Neural progenitor cell (in vitro differentiated cells): ENCODE data around the gene NCBP3. TPM values are rescaled to one million over a fixed set of nuclear protein-coding genes. Genes with fewer than 3 reads are reported as not detected.

Experiments
- DNase-seq: peaks from one replicate; pipeline ENCODE4 v3.0.0-alpha.2; 2016; ENCODE audit warnings: low spot score
- H2AFZ ChIP-seq: fragments of 200-600 bp; sonication (generic); replicated peaks from 2 replicates; pipeline ENCODE4 v1.6.1; 2016; ENCODE audit warnings: antibody characterized with exemption
- H3F3A ChIP-seq: fragments of 200-600 bp; sonication (generic); 2 replicates; pipeline ENCODE4 v1.6.1; 2016; ENCODE audit warnings: antibody characterized with exemption, low read depth
- H3K27ac ChIP-seq: fragments of 200-600 bp; sonication (generic); 2 replicates; pipeline ENCODE4 v1.5.1; 2016; ENCODE audit warnings: mild to moderate bottlenecking
- H3K27me3 ChIP-seq: fragments of 200-600 bp; sonication (generic); 2 replicates; pipeline ENCODE4 v1.6.1; 2016; ENCODE audit warnings: mild to moderate bottlenecking, moderate library complexity
- H3K36me3 ChIP-seq: fragments of 200-600 bp; sonication (generic); 2 replicates; pipeline ENCODE4 v1.5.1; 2016
- H3K4me1 ChIP-seq: fragments of 200-600 bp; sonication (generic); 2 replicates; pipeline ENCODE4 v1.6.1; 2016; ENCODE audit warnings: mixed run types
- H3K4me2 ChIP-seq: fragments of 200-600 bp; sonication (generic); 2 replicates; pipeline ENCODE4 v1.6.1; 2016
- H3K4me3 ChIP-seq: fragments of 200-600 bp; sonication (generic); 2 replicates; pipeline ENCODE4 v1.5.1; 2016
- H3K79me2 ChIP-seq: fragments of 200-600 bp; sonication (generic); 2 replicates; pipeline ENCODE4 v1.6.1; 2016; ENCODE audit warnings: low read depth
- H3K9ac ChIP-seq: fragments of 200-600 bp; sonication (generic); 2 replicates; pipeline ENCODE4 v1.6.1; 2016
- H3K9me3 ChIP-seq: fragments of 200-600 bp; sonication (generic); 2 replicates; pipeline ENCODE4 v1.5.1; 2016; ENCODE audit warnings: low read depth
- H4K20me1 ChIP-seq: fragments of 200-600 bp; sonication (generic); 2 replicates; pipeline ENCODE4 v1.6.1; 2016; ENCODE audit warnings: low read depth
- H3K27ac Mint-ChIP-seq: 3 replicates; pipeline ENCODE4 v1.8.0; 2021; ENCODE audit warnings: mixed read lengths
- H3K27me3 Mint-ChIP-seq: 2 replicates; pipeline ENCODE4 v1.8.0; 2022; ENCODE audit warnings: low read depth, mild to moderate bottlenecking, inconsistent platforms, moderate library complexity, mixed read lengths; ENCODE audit not compliant: insufficient read depth
- H3K36me3 Mint-ChIP-seq: 3 replicates; pipeline ENCODE4 v1.8.0; 2021; ENCODE audit warnings: mixed read lengths
- H3K4me1 Mint-ChIP-seq: 3 replicates; pipeline ENCODE4 v1.8.0; 2021; ENCODE audit warnings: mixed read lengths
- H3K4me3 Mint-ChIP-seq: 3 replicates; pipeline ENCODE4 v1.8.0; 2021; ENCODE audit warnings: mild to moderate bottlenecking, moderate library complexity, mixed read lengths
- H3K9me3 Mint-ChIP-seq: 3 replicates; pipeline ENCODE4 v1.8.0; 2020; ENCODE audit warnings: mixed read lengths
- EZH2 ChIP-seq: fragments of 200-600 bp; sonication (generic); IDR thresholded peaks from 2 replicates; pipeline ENCODE4 v1.6.1; 2017; ENCODE audit warnings: antibody characterized with exemption, mild to moderate bottlenecking, moderate library complexity
- EZH2phosphoT487 ChIP-seq: fragments of 200-600 bp; sonication (generic); IDR thresholded peaks from 2 replicates; pipeline ENCODE4 v1.6.1; 2017; ENCODE audit warnings: antibody characterized with exemption
- total RNA-seq: library from RNA; depleted of rRNA; stranded (reverse); fragments of >200 nt; gene quantifications from 2 replicates; pipeline ENCODE4 v1.2.3, GENCODE V29; 2015; ENCODE audit warnings: low replicate concordance
- TF ChIP-seq, protein P1 (sequence below): fragments of 200-600 bp; sonication (generic); IDR thresholded peaks from 2 replicates; pipeline ENCODE4 v1.5.1; 2017; ENCODE audit warnings: antibody characterized with exemption, mild to moderate bottlenecking

Gene NCBP3
- total RNA-seq, 1 donor from 2014 or later = 55.7 TPM

DNA sequence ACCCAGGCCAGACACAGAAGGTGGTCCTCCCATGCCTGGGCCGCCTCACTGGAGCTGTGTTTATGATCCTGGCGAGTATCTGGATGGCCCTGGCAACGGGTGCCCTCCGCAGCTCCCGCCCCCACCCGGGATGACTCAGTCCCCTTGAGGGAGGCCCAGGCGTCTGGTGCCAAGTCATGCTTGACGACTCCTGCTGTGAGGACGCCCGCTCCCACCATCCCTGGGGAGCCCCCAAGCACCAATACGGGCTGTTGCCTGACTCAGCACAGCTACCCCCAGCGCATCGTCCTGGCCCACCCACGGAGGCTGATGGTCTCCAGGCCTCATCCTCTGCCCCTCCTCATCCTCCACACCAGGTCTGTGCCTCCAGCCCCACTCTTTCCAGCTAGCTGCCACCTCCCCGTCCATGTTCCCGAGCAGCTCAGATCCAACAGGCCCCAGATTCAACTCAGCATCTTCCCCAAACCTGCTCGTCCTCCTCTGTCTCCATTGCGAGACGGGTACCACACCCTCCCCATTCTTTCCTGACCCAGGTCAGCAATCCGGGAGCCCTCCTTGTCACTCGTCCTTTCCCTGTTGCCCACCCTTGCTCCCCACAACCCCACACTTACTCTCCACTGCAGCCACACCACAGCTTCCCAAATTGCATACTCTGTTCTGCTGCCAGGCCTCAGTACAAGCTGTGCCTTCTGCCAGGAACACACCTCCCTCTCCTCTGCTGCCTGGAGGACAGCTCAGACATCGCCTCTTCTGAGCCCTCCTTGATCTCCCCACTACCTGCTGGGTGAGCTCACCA is 44.2 kb upstream of the NCBP3 start:
- TF ChIP-seq EZH2phosphoT487 (no peak), EZH2 (no peak)
- TF ChIP-seq, protein P1, sequence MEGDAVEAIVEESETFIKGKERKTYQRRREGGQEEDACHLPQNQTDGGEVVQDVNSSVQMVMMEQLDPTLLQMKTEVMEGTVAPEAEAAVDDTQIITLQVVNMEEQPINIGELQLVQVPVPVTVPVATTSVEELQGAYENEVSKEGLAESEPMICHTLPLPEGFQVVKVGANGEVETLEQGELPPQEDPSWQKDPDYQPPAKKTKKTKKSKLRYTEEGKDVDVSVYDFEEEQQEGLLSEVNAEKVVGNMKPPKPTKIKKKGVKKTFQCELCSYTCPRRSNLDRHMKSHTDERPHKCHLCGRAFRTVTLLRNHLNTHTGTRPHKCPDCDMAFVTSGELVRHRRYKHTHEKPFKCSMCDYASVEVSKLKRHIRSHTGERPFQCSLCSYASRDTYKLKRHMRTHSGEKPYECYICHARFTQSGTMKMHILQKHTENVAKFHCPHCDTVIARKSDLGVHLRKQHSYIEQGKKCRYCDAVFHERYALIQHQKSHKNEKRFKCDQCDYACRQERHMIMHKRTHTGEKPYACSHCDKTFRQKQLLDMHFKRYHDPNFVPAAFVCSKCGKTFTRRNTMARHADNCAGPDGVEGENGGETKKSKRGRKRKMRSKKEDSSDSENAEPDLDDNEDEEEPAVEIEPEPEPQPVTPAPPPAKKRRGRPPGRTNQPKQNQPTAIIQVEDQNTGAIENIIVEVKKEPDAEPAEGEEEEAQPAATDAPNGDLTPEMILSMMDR = no peak
- no peak for DNase-seq
- Mint-ChIP-seq H3K36me3 (peaks cover 2% of the 10 kb centered on the region), H3K4me3 (peak overlapping the region; percentile 72), H3K27ac (no peak overlapping the region), H3K4me1 (peaks cover 42% of the 10 kb centered on the region), H3K27me3 (peaks cover 12% of the 10 kb centered on the region), H3K9me3 (no peaks in the 10 kb centered on the region)
- Histone ChIP-seq H3K36me3 (no peaks in the 10 kb centered on the region), H2AFZ (no peak overlapping the region), H3K27ac (no peak overlapping the region), H3K79me2 (no peaks in the 10 kb centered on the region), H3K4me2 (no peak overlapping the region), H3K9me3 (no peaks in the 10 kb centered on the region), H3K4me3 (no peak overlapping the region), H3K4me1 (peaks cover 20% of the 10 kb centered on the region), H3K9ac (no peak overlapping the region), H3K27me3 (peaks cover 14% of the 10 kb centered on the region), H3F3A (peaks cover 9% of the 10 kb centered on the region), H4K20me1 (peaks cover 20% of the 10 kb centered on the region)

DNA sequence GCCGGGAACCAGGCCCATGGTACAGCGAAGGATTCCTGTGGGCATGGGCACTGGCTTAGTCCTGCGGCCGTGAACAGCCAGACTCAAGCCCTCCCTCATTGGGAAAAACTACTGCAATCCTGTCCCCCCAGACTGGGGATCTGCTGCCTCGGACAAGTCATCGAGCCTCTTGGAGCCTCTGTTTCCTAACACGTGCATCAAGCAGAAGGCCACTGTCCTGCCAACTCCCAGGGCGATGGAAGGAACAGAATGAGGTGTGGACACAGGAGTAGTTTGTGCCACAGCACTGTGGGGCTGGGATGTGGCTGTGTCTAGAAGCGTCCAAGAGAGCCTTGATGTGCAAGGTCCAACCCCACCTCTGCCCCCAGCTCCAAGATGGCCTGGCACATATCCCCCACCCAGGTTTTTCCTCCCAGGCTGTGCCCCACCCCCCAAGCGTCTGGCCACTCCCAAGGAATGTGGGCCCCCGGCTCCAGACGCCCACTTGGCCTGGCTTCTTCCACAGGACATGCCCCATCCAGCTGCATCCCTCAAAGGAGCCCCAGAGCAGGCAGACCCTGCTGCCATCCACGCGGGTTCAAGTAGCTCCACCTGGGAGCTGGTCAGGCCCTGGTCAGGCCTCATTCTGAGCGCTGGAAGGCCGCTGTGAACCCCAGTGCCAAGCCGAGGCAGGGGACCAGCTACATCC is 43.4 kb upstream of the NCBP3 start:
- no peaks in the 10 kb centered on the region for H3K9me3 Mint-ChIP-seq
- Histone ChIP-seq H3K4me2 (no peak overlapping the region), H3K9me3 (no peaks in the 10 kb centered on the region), H3K4me1 (peaks cover 20% of the 10 kb centered on the region), H4K20me1 (peaks cover 20% of the 10 kb centered on the region), H3K9ac (no peak overlapping the region), H3K36me3 (no peaks in the 10 kb centered on the region), H3F3A (peaks cover 9% of the 10 kb centered on the region), H3K27me3 (peaks cover 14% of the 10 kb centered on the region), H3K79me2 (no peaks in the 10 kb centered on the region), H2AFZ (no peak overlapping the region), H3K27ac (no peak overlapping the region), H3K4me3 (no peak overlapping the region)
- H3K27ac Mint-ChIP-seq = no peak overlapping the region
- H3K4me3 Mint-ChIP-seq = no peak overlapping the region
- DNase-seq = no peak
- peaks cover 10% of the 10 kb centered on the region for H3K27me3 Mint-ChIP-seq
- peaks cover 2% of the 10 kb centered on the region for H3K36me3 Mint-ChIP-seq
- peaks cover 42% of the 10 kb centered on the region for H3K4me1 Mint-ChIP-seq
- TF ChIP-seq, protein P1 = no peak
- TF ChIP-seq EZH2phosphoT487 (no peak), EZH2 (no peak)

DNA sequence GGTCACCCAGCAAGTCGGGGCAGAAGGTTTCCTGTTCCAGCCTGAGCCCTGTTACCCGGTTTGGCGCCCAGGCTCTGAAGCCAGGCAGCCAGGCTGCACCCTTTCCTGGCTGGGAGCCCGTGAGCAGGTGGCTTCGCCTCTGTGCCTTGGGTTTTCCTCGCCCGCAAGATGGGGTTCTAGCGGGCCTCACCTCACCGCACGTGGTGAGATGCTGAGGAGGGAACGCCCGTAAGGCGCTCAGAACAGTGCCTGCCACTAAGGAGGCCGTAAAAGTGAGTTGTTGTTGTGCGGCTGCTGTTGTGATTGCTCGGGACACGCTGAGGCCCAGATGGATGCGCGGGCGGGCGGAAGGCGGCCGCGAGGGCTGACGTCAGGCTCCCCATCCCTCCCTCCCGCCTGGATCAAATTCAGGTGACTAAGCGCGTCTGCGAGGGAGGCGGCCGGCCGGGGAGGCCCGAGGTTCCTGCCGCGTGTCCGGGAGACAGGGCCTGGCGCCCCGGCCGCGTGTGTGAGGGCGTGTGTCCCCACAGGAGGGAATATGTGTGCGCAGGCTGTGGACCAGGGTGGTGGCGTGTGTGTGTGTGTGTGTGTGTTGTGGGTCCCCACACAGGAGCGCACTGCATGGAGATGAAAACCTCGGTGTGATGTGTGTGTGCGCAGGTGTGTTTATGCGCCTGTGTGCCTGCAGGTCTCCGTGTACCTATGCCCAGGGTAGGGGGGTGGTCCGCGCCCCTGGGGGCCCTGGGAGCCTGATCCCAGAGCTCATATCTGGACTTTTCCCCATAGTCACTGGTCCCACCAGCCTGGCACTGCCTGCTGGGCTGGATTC is 42.5 kb upstream of the NCBP3 start:
- peaks cover 10% of the 10 kb centered on the region for H3K27me3 Mint-ChIP-seq
- Histone ChIP-seq H3K4me2 (peak overlapping the region; percentile 24), H4K20me1 (peaks cover 20% of the 10 kb centered on the region), H3K4me1 (peaks cover 17% of the 10 kb centered on the region), H3K27me3 (peaks cover 10% of the 10 kb centered on the region), H3K79me2 (no peaks in the 10 kb centered on the region), H3K4me3 (no peak overlapping the region), H3K9ac (no peak overlapping the region), H2AFZ (no peak overlapping the region), H3F3A (peaks cover 9% of the 10 kb centered on the region), H3K9me3 (no peaks in the 10 kb centered on the region), H3K36me3 (no peaks in the 10 kb centered on the region), H3K27ac (no peak overlapping the region)
- H3K36me3 Mint-ChIP-seq = peaks cover 2% of the 10 kb centered on the region
- DNase-seq = peak; percentile 68
- H3K9me3 Mint-ChIP-seq = no peaks in the 10 kb centered on the region
- peaks cover 33% of the 10 kb centered on the region for H3K4me1 Mint-ChIP-seq
- TF ChIP-seq, protein P1 = no peak
- no peak for TF ChIP-seq EZH2phosphoT487
- TF ChIP-seq EZH2 = no peak
- H3K4me3 Mint-ChIP-seq = no peak overlapping the region
- H3K27ac Mint-ChIP-seq = no peak overlapping the region
